ENCODE data around the gene RPL38.

DNA sequence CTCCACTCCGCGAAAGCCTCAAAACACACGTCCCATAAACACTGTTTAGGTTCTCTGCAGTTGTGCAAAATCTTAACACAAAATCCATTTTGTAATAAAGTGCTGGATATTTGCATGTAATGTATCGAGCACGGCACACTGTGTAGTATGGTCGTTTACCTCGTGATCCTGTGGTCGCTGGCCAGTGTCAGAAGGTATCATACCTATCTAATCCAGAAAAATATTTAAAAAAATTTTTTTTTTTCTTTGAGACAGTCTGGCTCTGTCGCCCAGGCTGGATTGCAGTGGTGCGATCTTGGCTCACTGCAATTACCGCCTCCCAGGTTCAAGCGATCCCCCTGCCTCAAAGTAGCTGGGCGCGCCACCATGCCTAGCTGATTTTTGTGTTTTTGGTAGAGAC is 996 bp downstream of the RPL38 start:
- TF ChIP-seq, protein P1, sequence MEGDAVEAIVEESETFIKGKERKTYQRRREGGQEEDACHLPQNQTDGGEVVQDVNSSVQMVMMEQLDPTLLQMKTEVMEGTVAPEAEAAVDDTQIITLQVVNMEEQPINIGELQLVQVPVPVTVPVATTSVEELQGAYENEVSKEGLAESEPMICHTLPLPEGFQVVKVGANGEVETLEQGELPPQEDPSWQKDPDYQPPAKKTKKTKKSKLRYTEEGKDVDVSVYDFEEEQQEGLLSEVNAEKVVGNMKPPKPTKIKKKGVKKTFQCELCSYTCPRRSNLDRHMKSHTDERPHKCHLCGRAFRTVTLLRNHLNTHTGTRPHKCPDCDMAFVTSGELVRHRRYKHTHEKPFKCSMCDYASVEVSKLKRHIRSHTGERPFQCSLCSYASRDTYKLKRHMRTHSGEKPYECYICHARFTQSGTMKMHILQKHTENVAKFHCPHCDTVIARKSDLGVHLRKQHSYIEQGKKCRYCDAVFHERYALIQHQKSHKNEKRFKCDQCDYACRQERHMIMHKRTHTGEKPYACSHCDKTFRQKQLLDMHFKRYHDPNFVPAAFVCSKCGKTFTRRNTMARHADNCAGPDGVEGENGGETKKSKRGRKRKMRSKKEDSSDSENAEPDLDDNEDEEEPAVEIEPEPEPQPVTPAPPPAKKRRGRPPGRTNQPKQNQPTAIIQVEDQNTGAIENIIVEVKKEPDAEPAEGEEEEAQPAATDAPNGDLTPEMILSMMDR (IDR thresholded peaks at IDR 0.05): no peak
- no peak for TF ChIP-seq POLR2A (IDR thresholded peaks at IDR 0.05)

Data from right lobe of liver (tissue), 4 donors.